AG10803 (cell line): ENCODE measurements around the gene DNAJB8.

Experiments used
- DNase-seq: peaks from one replicate; pipeline ENCODE4 v3.0.0; 2010; ENCODE audit warnings: low read depth
- H3K4me3 ChIP-seq: 2 replicates; pipeline ENCODE4 v1.5.1; 2011; ENCODE audit warnings: mild to moderate bottlenecking, low read length, control low read depth
- TF ChIP-seq, protein P1 (sequence below): conservative IDR thresholded peaks from 2 replicates; pipeline ENCODE4 v1.5.1; 2011; ENCODE audit warnings: mild to moderate bottlenecking, low read length, control low read depth, inconsistent platforms

Gene DNAJB8

DNA sequence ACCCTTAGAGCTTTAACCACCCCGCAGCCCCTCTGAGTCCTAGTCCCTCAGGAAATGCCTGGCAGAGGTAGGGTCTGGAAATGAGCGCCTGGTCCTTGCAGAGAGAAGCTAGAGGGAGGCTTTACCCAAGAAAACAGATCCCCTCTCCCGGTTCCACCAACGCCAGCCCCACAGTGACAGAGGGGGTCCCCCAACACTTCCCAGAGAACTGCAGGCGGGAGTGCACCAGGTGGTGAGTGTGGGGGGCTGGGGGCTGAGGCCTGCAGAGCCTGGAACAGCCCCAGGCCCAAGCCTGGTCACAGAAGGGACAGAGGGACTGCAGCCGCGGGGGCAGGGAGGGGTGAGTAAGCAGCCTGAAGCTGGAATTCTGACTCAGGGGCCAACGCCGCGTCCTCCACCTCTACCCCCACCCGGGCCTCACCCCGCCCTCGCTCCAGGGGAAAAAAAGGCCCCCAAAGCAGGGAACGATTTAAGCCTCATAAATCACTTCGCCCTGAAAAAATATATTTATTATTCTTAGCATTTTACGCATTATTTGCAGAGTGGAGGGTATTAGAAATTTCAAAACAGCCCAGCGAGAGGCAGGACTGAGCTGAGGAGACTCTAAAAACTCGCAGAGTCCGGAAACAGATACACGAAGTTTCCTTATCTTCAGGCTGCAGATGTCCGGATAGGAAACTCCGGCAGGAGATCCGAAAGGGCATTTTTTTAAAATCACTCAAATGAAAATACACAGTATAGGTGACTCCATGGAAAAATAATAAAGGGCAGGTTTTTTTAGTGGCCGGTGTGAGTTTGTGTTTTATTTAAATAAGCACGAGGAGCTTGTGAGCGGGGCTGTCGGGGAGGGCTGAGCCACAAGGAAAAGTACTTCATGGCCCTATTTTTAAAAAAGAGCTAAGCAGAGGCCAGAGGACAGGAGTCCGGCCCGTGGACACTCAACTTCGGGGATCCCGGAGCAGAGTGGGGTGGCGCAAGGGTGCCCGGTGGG, 16.3 kb upstream of the DNAJB8 start:
- peak overlapping the region; percentile 46 for H3K4me3 ChIP-seq

DNA sequence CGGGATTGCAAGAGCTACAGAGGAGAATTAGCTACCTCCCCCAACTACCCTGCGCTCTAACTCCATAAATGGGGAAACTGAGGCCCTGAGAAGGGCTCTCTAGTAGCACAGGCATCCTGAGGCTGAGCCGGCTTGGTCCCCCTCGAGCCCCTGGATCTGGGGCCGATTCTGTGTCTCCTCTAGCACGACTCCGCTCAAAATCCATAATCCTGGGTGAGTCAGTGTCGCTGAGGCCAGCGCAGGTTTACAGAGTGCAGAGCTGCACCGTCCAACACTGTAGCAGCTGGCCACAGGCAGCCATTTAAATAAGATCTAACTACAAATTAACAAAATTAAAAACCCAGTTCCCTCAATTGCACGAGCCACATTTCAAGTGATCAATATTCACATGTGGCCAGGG, 15.5 kb upstream of the DNAJB8 start:
- no peak overlapping the region for H3K4me3 ChIP-seq
- DNase-seq = no peak
- TF ChIP-seq, protein P1, sequence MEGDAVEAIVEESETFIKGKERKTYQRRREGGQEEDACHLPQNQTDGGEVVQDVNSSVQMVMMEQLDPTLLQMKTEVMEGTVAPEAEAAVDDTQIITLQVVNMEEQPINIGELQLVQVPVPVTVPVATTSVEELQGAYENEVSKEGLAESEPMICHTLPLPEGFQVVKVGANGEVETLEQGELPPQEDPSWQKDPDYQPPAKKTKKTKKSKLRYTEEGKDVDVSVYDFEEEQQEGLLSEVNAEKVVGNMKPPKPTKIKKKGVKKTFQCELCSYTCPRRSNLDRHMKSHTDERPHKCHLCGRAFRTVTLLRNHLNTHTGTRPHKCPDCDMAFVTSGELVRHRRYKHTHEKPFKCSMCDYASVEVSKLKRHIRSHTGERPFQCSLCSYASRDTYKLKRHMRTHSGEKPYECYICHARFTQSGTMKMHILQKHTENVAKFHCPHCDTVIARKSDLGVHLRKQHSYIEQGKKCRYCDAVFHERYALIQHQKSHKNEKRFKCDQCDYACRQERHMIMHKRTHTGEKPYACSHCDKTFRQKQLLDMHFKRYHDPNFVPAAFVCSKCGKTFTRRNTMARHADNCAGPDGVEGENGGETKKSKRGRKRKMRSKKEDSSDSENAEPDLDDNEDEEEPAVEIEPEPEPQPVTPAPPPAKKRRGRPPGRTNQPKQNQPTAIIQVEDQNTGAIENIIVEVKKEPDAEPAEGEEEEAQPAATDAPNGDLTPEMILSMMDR = no peak

More for the DNA sequence above, 16.3 kb upstream of the DNAJB8 start:
- peak; percentile 69 for DNase-seq
- TF ChIP-seq, protein P1 = 0 out of 2 replicates have a peak, but pooled peaks have one; percentile 13

DNA sequence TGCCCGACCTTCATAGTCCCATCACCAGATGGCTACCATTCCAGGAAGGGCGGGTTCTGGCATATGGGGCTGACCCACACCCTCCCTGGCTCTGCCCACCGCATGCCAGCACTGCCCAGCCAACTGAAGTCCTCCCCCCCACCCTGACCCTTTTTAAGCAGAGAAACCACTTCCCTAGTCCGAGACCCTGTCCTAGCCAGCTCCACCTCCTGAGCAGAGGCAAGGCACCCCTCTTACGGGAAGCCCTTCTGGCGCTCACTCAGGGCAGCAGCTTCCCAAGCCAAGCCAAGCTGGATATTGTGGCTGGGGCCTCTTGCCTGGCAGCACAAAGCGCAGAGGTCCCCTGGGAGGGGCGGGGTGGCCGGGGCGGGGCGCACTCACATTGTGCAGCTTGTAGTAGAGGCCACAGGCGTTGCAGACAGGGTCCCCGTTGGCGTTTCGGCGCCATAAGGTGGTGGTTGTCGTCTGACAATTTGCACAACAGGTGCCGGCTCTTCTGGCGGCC, 14.8 kb upstream of the DNAJB8 start:
- DNase-seq = no peak
- H3K4me3 ChIP-seq = no peak overlapping the region
- TF ChIP-seq, protein P1 = no peak

DNA sequence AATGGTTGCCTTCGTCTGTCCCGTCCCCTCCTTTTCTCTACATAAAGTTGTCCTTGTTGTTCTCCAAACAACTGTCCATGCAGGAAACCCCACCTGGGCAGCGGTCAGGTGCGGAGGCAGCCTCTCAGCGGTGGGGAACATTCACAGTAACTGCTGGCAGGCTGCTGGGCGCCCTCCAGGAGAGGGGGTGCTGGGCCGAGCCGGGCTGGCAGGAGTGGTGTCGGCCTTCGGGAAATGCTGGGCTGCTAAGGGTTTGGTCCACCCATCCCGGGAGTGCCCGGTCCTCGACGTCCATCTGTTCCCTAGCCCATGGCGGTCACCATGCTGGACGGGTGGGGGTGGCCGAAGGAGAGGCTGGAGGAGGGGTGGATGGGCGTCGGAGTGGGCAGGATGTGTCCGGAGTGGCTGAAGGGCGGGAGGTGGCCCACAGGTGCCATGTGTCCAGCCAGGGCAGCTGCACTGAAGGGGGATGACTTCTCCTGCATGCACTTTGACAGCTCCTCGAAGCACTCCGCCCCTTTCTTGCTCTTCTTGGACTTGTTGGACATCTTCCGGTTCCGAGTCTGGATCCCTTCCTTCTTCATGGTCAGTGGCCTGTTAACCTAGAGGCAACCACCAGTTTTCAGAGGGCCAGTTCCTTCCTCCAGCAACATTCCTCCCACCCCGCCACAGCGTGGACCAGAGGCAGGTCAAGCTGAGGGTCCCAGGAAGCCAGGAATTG, 14.2 kb upstream of the DNAJB8 start:
- no peak for DNase-seq
- H3K4me3 ChIP-seq = no peak overlapping the region
- TF ChIP-seq, protein P1 = no peak

DNA sequence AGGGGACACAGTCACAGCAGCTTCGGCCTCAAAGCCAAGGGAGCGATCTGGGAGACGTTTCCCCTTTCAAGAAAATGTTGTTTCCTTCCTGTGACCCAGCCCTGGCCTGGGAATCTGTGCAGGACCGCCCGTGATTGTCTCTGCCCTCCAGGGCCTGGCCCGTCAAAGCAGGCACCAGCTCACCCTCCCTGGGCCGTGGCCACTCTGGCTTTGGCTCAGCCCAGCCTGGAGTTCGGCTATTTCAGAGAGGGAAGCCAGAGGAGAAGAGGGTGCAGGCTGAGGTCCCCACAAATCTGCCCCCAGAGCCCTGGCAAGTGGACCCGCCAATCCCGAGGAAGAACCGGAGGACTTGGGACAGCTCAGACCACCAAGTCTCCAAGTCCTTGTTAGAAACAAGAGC, 13.6 kb upstream of the DNAJB8 start:
- H3K4me3 ChIP-seq = no peak overlapping the region
- DNase-seq = no peak
- TF ChIP-seq, protein P1 = no peak

DNA sequence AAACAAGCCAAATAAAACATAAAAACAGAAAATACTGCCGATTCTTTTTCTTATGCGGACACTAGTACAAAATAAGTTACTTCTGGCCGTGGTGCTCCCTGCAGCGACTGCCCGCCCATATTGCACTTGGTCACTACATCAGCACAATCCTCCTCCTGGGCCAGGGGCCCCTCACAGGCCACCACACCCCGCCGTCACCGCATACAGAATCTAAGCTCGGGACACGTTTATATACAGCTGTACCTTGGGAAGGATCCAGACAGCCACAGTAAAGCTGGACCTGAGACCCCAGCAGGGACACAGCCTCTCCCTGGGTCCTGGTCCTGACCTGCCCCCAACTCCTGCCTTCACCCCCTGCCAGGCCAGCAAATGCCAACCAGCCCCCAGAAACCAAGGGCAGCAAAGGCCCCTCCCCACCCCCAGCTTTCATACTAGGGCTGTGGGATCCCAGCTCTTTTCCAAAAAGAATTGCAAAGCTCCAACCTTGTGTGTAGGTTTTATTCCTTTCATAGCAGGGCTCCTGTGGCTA, 12.9 kb upstream of the DNAJB8 start:
- no peak overlapping the region for H3K4me3 ChIP-seq
- no peak for DNase-seq
- TF ChIP-seq, protein P1 = no peak
